ENCODE results near the gene CXCR6. TPM values are rescaled to one million over a fixed set of nuclear protein-coding genes. Genes with fewer than 3 reads are reported as not detected.
A peak's percentile ranks its signal among the peaks of the same experiment; 100 is the strongest.

The CXCR6 gene
- total RNA-seq, 4 donors from 2014 or later, result 0.29 to 0.51 TPM; not detected in 2

DNA sequence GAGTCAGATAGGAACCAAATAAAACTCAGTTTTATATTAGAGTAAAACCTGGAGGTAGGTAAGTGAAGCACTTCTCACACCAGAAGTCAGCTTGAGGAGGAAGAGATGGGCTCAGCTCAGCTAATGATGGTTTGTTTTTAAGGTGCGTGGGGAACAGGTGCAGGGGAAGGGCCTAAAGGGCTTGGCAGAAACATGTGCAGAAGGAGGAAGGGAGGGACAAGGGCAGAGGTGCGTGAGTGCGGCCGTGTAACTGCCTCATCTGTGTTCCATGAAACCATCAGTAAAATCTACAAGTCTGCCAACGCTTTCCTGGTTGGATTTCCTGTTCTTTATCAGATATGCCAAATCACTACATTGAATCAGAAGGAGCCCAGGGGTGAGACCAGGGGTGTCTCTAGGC, 32.4 kb downstream of the CXCR6 start:
- H3K4me1 ChIP-seq, result peaks cover 58 to 94% of the 10 kb centered on the region in 2 donors
- intact Hi-C loops (cut with DNase I; ENCODE audit: low total_unique reads), result no loop called here
- DNase-seq (no peak), ATAC-seq (peak; percentile 37 to 40)
- no peak overlapping the region for H3K4me3 ChIP-seq
- H3K9me3 ChIP-seq, result no peaks in the 10 kb centered on the region
- in situ Hi-C loops (cut with MboI; ENCODE audit: low sequenced_read_pairs in 4 of 4), result no loop called here
- H3K27me3 ChIP-seq, result no peaks in the 10 kb centered on the region
- H3K27ac ChIP-seq, result peak overlapping the region; percentile 75 to 100 (median 98)
- peak in 1 of 2 donors; percentile 38 for TF ChIP-seq POLR2A (IDR thresholded peaks at IDR 0.05)
- TF ChIP-seq, protein P1, sequence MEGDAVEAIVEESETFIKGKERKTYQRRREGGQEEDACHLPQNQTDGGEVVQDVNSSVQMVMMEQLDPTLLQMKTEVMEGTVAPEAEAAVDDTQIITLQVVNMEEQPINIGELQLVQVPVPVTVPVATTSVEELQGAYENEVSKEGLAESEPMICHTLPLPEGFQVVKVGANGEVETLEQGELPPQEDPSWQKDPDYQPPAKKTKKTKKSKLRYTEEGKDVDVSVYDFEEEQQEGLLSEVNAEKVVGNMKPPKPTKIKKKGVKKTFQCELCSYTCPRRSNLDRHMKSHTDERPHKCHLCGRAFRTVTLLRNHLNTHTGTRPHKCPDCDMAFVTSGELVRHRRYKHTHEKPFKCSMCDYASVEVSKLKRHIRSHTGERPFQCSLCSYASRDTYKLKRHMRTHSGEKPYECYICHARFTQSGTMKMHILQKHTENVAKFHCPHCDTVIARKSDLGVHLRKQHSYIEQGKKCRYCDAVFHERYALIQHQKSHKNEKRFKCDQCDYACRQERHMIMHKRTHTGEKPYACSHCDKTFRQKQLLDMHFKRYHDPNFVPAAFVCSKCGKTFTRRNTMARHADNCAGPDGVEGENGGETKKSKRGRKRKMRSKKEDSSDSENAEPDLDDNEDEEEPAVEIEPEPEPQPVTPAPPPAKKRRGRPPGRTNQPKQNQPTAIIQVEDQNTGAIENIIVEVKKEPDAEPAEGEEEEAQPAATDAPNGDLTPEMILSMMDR (IDR thresholded peaks at IDR 0.05 in 4 of 5, conservative IDR thresholded peaks at IDR 0.05 in 1 of 5), result no peak
- H3K36me3 ChIP-seq, result peaks cover 0 to 52% of the 10 kb centered on the region in 2 donors

GRCh38 chr3:45976191-45977091, 33.2 kb downstream of the CXCR6 start:
- H3K9me3 ChIP-seq, result no peaks in the 10 kb centered on the region

GRCh38 chr3:45978006-45978761, 34.9 kb downstream of the CXCR6 start:
- H3K9me3 ChIP-seq, result no peaks in the 10 kb centered on the region
- no peak for TF ChIP-seq POLR2A (IDR thresholded peaks at IDR 0.05)
- TF ChIP-seq, protein P1 (IDR thresholded peaks at IDR 0.05 in 4 of 5, conservative IDR thresholded peaks at IDR 0.05 in 1 of 5), result no peak
- ATAC-seq (no peak), DNase-seq (no peak)
- intact Hi-C loops (cut with DNase I; ENCODE audit: low total_unique reads) (no loop called here), in situ Hi-C loops (cut with MboI; ENCODE audit: low sequenced_read_pairs in 4 of 4) (no loop called here)
- H3K36me3 ChIP-seq, result peaks cover 0 to 68% of the 10 kb centered on the region in 2 donors
- no peak overlapping the region for H3K4me3 ChIP-seq
- H3K4me1 ChIP-seq, result peaks cover 76 to 94% of the 10 kb centered on the region in 2 donors
- H3K27me3 ChIP-seq, result no peaks in the 10 kb centered on the region
- peak overlapping the region; percentile 68 to 100 (median 98) for H3K27ac ChIP-seq

More at GRCh38 chr3:45976191-45977091, 33.2 kb downstream of the CXCR6 start:
- no peaks in the 10 kb centered on the region for H3K27me3 ChIP-seq
- intact Hi-C loops (cut with DNase I; ENCODE audit: low total_unique reads) (no loop called here), in situ Hi-C loops (cut with MboI; ENCODE audit: low sequenced_read_pairs in 4 of 4) (no loop called here)
- H3K27ac ChIP-seq, result peak overlapping the region; percentile 75 to 100 (median 98)
- no peak overlapping the region for H3K4me3 ChIP-seq
- ATAC-seq (peak; percentile 40 to 63), DNase-seq (peak in 1 of 2 donors; percentile 63)
- TF ChIP-seq, protein P1 (IDR thresholded peaks at IDR 0.05 in 4 of 5, conservative IDR thresholded peaks at IDR 0.05 in 1 of 5), result no peak
- TF ChIP-seq POLR2A (IDR thresholded peaks at IDR 0.05), result no peak
- H3K36me3 ChIP-seq, result peaks cover 0 to 52% of the 10 kb centered on the region in 2 donors
- peaks cover 66 to 94% of the 10 kb centered on the region in 2 donors for H3K4me1 ChIP-seq

- Histone ChIP-seq H3K27me3 (no peaks in the 10 kb centered on the region), H3K36me3 (peaks cover 0 to 58% of the 10 kb centered on the region in 2 donors), H3K4me3 (no peak overlapping the region), H3K4me1 (peaks cover 88 to 94% of the 10 kb centered on the region in 2 donors), H3K27ac (peak overlapping the region; percentile 97 to 100 (median 100)), H3K9me3 (no peaks in the 10 kb centered on the region)
- no peak for ATAC-seq
- no peak for TF ChIP-seq POLR2A (IDR thresholded peaks at IDR 0.05)
- TF ChIP-seq, protein P1 (IDR thresholded peaks at IDR 0.05 in 4 of 5, conservative IDR thresholded peaks at IDR 0.05 in 1 of 5), result no peak
- DNase-seq, result no peak
- intact Hi-C loops (cut with DNase I; ENCODE audit: low total_unique reads), result no loop called here
- in situ Hi-C loops (cut with MboI; ENCODE audit: low sequenced_read_pairs in 4 of 4), result no loop called here
Observed at GRCh38 chr3:45979378-45979777, 36.1 kb downstream of the CXCR6 start.

Measured in gastrocnemius medialis (tissue), 4 donors.